HEK293 (cell line): ENCODE results near the gene ZXDC.

Experiments
- CTCF ChIA-PET: fragments of 350-600 bp; formaldehyde crosslinking; extraction: SDS; loops from one replicate; lab custom pipeline; 2021; ENCODE audit warnings: antibody characterized with exemption; lab: Yijun Ruan, JAX
- POLR2A ChIA-PET: fragments of 300-600 bp; formaldehyde crosslinking; extraction: SDS; loops from one replicate; lab custom pipeline; 2020; ENCODE audit warnings: antibody characterized with exemption, inconsistent platforms; lab: Yijun Ruan, JAX
- H3K27ac ChIP-seq: fragments of 200-500 bp; sonication (Bioruptor generic); 2 replicates; pipeline ENCODE4 v1.5.1; 2014; ENCODE audit warnings: low read depth, low read length, control low read depth, inconsistent platforms; ENCODE audit errors: extremely low read depth
- H3K36me3 ChIP-seq, 2 experiments: fragments of 200-500 bp in 1 of 2; sonication (Bioruptor generic) in 1 of 2; 1 replicate in 1 of 2; 2 replicates in 1 of 2; pipeline ENCODE4 v1.5.1; 2014 to 2017; ENCODE audit warnings: inconsistent platforms in 2 of 2, low read length in 2 of 2; ENCODE audit not compliant: control insufficient read depth in 2 of 2, insufficient read depth in 1 of 2
- H3K4me1 ChIP-seq: fragments of 200-500 bp; sonication (Bioruptor generic); 2 replicates; pipeline ENCODE4 v1.5.1; 2014; ENCODE audit warnings: mild to moderate bottlenecking, low read length, inconsistent platforms; ENCODE audit not compliant: control insufficient read depth, insufficient read depth
- H3K4me3 ChIP-seq: 2 replicates; pipeline ENCODE4 v1.5.1; 2011; ENCODE audit warnings: low read depth, mild to moderate bottlenecking, control low read depth, low read length, moderate library complexity
- H3K9me3 ChIP-seq: fragments of 200-500 bp; sonication (Bioruptor generic); 2 replicates; pipeline ENCODE4 v1.5.1; 2014; ENCODE audit warnings: low read depth, low read length, inconsistent platforms; ENCODE audit not compliant: control insufficient read depth, insufficient read depth
- BCL11A ChIP-seq: fragments of 450-650 bp; formaldehyde crosslinking; IDR thresholded peaks from 2 replicates; pipeline ENCODE4 v1.5.1; 2016; ENCODE audit warnings: low read depth, missing biosample characterization, missing genetic modification characterization
- PRDM2 ChIP-seq: fragments of 450-650 bp; formaldehyde crosslinking; IDR thresholded peaks from 2 replicates; pipeline ENCODE4 v1.5.1; 2016; ENCODE audit warnings: missing biosample characterization, missing genetic modification characterization, borderline replicate concordance
- ZBTB6 ChIP-seq: fragments of 450-650 bp; formaldehyde crosslinking; IDR thresholded peaks from 2 replicates; pipeline ENCODE4 v1.5.1; 2017; ENCODE audit warnings: missing biosample characterization, missing genetic modification characterization
- ZNF138 ChIP-seq: fragments of 450-650 bp; formaldehyde crosslinking; IDR thresholded peaks from 2 replicates; pipeline ENCODE4 v1.5.1; 2016; ENCODE audit warnings: missing biosample characterization, missing genetic modification characterization, borderline replicate concordance
- ZNF157 ChIP-seq: fragments of 450-650 bp; formaldehyde crosslinking; IDR thresholded peaks from 2 replicates; pipeline ENCODE4 v1.5.1; 2016; ENCODE audit warnings: missing biosample characterization, missing genetic modification characterization
- ZNF175 ChIP-seq: fragments of 450-650 bp; formaldehyde crosslinking; IDR thresholded peaks from 2 replicates; pipeline ENCODE4 v1.5.1; 2016; ENCODE audit warnings: missing biosample characterization, missing genetic modification characterization
- ZNF214 ChIP-seq: fragments of 450-650 bp; formaldehyde crosslinking; IDR thresholded peaks from 2 replicates; pipeline ENCODE4 v1.5.1; 2017; ENCODE audit warnings: missing biosample characterization, mild to moderate bottlenecking, missing genetic modification characterization, borderline replicate concordance
- ZNF280D ChIP-seq: fragments of 450-650 bp; formaldehyde crosslinking; IDR thresholded peaks from 2 replicates; pipeline ENCODE4 v1.5.1; 2016; ENCODE audit warnings: missing biosample characterization, missing genetic modification characterization
- ZNF362 ChIP-seq: fragments of 450-650 bp; formaldehyde crosslinking; IDR thresholded peaks from 2 replicates; pipeline ENCODE4 v1.5.1; 2016; ENCODE audit warnings: missing biosample characterization, missing genetic modification characterization
- ZNF416 ChIP-seq: fragments of 450-650 bp; formaldehyde crosslinking; IDR thresholded peaks from 2 replicates; pipeline ENCODE4 v1.5.1; 2016; ENCODE audit warnings: missing biosample characterization, missing genetic modification characterization
- ZNF426 ChIP-seq: fragments of 450-650 bp; formaldehyde crosslinking; IDR thresholded peaks from 2 replicates; pipeline ENCODE4 v1.5.1; 2017; ENCODE audit warnings: missing biosample characterization, missing genetic modification characterization, mild to moderate bottlenecking, inconsistent platforms, moderate library complexity
- ZNF530 ChIP-seq: fragments of 450-650 bp; formaldehyde crosslinking; IDR thresholded peaks from 2 replicates; pipeline ENCODE4 v1.5.1; 2016; ENCODE audit warnings: low read depth, missing biosample characterization, missing genetic modification characterization
- ZNF571 ChIP-seq: fragments of 450-650 bp; formaldehyde crosslinking; IDR thresholded peaks from 2 replicates; pipeline ENCODE4 v1.5.0; 2017; ENCODE audit warnings: missing biosample characterization, missing genetic modification characterization
- ZNF600 ChIP-seq: fragments of 450-650 bp; formaldehyde crosslinking; IDR thresholded peaks from 2 replicates; pipeline ENCODE4 v1.5.1; 2016; ENCODE audit warnings: missing biosample characterization, missing genetic modification characterization
- ZNF623 ChIP-seq: fragments of 450-650 bp; formaldehyde crosslinking; IDR thresholded peaks from 2 replicates; pipeline ENCODE4 v1.5.1; 2016; ENCODE audit warnings: missing biosample characterization, missing genetic modification characterization
- ZNF629 ChIP-seq: fragments of 450-650 bp; formaldehyde crosslinking; IDR thresholded peaks from 2 replicates; pipeline ENCODE4 v1.5.1; 2017; ENCODE audit warnings: missing biosample characterization, missing genetic modification characterization
- ZNF747 ChIP-seq: fragments of 450-650 bp; formaldehyde crosslinking; IDR thresholded peaks from 2 replicates; pipeline ENCODE4 v1.5.1; 2016; ENCODE audit warnings: missing biosample characterization, missing genetic modification characterization

The ZXDC gene

GRCh38 chr3:126394977-126395321 lies 80.7 kb downstream of the ZXDC start (continued):
- TF ChIP-seq ZNF280D (tag by site-specific recombination) (no peak), ZNF623 (tag by site-specific recombination) (no peak), ZNF571 (tag by site-specific recombination) (no peak), ZNF426 (tag by site-specific recombination) (no peak), ZNF530 (tag by site-specific recombination) (no peak), BCL11A (tag by site-specific recombination) (no peak), ZNF600 (no peak), ZNF214 (tag by site-specific recombination) (no peak), PRDM2 (no peak), ZNF138 (tag by site-specific recombination) (no peak), ZNF362 (no peak), ZNF629 (tag by site-specific recombination) (no peak), ZBTB6 (tag by site-specific recombination) (no peak)

- Histone ChIP-seq H3K4me3 (no peak within 1 kb of the TSS), H3K4me1 (no peaks in the 10 kb centered on the region), H3K27ac (no peak within 1 kb of the TSS), H3K36me3 (no peaks in the 10 kb centered on the region), H3K9me3 (no peaks in the 10 kb centered on the region)
- ChIA-PET CTCF (interaction anchor here (0.6 kb wide), 1 partner anchor 13 kb away, joined by 4 read pairs; no protein-coding TSS in a partner anchor), POLR2A (no interaction called here)
- TF ChIP-seq ZNF157 (tag by site-specific recombination) (no peak), ZNF416 (tag by site-specific recombination) (no peak), ZNF747 (no peak), ZNF175 (tag by site-specific recombination) (no peak)
Observed at GRCh38 chr3:126394179-126394976, 81.3 kb downstream of the ZXDC start, which contains the start of gene CFAP100. Gene CFAP100, plus strand, starts transcription at chr3:126394909. Its CDS starts 1,092 bp downstream, at chr3:126396001.
